AG10803 (cell line): ENCODE data around the gene CD300E.

Experiments used
- DNase-seq: peaks from one replicate; pipeline ENCODE4 v3.0.0; 2010; ENCODE audit warnings: low read depth
- H3K4me3 ChIP-seq: 2 replicates; pipeline ENCODE4 v1.5.1; 2011; ENCODE audit warnings: mild to moderate bottlenecking, low read length, control low read depth
- TF ChIP-seq, protein P1 (sequence below): conservative IDR thresholded peaks from 2 replicates; pipeline ENCODE4 v1.5.1; 2011; ENCODE audit warnings: mild to moderate bottlenecking, low read length, control low read depth, inconsistent platforms

The CD300E gene

DNA sequence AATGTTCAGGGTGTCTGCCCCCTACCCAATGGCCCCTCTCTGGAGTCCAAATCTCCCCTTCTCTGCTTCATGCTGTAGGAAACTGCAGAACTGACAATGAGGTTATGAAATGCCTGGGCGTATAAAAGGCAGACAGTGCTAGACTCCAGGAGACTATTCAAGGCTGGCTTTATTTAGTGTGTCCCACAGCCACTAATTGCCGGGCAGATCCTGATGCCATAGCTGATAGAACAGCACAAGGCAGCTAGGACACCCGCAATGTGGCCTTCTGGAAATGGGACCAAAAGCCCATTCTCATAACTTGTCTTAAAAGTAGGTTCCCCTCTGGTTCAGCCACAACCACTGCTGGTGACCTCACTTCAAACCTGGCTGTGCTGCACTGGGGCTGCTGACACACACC is 28.5 kb upstream of the CD300E start:
- no peak for DNase-seq
- TF ChIP-seq, protein P1, sequence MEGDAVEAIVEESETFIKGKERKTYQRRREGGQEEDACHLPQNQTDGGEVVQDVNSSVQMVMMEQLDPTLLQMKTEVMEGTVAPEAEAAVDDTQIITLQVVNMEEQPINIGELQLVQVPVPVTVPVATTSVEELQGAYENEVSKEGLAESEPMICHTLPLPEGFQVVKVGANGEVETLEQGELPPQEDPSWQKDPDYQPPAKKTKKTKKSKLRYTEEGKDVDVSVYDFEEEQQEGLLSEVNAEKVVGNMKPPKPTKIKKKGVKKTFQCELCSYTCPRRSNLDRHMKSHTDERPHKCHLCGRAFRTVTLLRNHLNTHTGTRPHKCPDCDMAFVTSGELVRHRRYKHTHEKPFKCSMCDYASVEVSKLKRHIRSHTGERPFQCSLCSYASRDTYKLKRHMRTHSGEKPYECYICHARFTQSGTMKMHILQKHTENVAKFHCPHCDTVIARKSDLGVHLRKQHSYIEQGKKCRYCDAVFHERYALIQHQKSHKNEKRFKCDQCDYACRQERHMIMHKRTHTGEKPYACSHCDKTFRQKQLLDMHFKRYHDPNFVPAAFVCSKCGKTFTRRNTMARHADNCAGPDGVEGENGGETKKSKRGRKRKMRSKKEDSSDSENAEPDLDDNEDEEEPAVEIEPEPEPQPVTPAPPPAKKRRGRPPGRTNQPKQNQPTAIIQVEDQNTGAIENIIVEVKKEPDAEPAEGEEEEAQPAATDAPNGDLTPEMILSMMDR = no peak
- no peak overlapping the region for H3K4me3 ChIP-seq

DNA sequence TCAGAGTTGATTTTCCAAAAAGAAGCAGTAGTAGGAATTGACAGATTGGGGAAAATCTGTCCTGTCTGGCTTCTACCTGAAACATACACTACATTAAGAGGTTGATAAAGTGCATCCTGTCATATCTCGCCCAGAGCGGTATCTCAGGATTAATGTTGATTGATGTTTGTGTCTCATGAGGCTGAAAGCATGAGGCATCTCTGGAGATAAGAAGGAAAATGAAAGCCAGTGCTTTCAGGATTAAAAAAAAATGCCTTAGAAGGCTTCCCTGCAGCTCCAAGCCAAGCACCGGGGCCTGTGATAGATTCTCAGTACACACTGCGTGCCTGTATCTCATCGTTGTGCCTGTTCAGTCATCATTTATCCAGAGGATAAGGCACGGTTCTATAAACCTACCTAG is 26.4 kb upstream of the CD300E start:
- no peak for DNase-seq
- H3K4me3 ChIP-seq = no peak overlapping the region
- TF ChIP-seq, protein P1 = no peak

DNA sequence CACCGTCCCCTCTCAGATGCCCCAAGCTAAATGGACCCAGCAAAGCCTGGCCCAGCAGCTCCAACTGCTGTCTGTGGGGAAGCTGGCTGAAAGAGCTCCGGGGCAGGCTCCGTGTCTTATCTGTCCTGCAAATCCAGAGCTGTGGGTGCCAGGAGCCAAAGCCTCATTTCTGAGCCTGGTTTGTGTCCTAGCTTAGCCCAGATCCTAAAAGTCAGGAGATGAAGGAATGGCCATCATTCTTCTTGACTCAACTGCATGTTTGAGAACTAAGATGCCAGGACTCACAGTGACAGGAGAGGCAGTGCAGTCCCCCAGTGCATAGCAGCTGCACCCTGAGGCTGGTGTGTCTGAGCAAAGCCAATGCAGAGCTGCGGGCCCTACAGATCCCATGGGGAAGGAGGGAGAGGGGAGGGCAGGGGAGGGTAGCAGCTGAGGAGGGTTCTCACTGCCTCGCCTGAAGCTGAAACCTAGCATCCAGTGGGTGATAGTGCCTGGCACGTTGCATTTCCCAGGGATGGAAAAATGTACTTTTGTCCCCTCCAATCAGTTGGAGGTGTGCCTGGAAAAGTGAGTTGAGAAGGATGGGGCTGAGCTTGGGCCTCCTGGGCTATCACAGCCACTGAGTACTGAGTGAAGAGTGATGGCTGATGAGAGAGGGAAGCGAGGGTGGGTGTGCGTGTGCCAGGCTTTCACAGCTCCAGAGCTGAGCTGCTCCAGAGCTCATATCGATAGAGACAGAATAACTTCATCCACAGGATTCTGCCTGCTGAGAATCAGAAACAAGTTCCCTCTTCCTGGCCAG is 24.5 kb upstream of the CD300E start:
- no peak overlapping the region for H3K4me3 ChIP-seq
- DNase-seq = no peak
- TF ChIP-seq, protein P1 = no peak

DNA sequence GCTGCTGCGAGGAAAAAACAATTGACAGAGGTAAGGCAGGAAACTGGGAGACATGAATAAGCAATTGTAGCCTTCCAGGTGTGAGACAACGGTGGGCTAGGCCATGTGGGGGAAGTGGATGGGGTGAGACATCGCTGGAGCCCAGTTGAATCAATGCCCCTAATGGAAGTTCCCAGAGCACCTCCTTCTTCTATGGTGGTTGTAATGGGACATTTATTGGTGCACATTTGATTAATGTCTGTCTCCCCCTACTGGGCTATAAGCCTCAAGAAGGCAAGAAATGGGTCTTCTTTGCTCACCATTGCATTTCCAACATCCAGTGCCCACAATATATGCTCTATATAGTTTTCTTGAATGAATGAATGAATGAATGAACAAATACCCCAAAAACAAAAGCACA is 22.7 kb upstream of the CD300E start:
- TF ChIP-seq, protein P1 = no peak
- no peak for DNase-seq
- no peak overlapping the region for H3K4me3 ChIP-seq

DNA sequence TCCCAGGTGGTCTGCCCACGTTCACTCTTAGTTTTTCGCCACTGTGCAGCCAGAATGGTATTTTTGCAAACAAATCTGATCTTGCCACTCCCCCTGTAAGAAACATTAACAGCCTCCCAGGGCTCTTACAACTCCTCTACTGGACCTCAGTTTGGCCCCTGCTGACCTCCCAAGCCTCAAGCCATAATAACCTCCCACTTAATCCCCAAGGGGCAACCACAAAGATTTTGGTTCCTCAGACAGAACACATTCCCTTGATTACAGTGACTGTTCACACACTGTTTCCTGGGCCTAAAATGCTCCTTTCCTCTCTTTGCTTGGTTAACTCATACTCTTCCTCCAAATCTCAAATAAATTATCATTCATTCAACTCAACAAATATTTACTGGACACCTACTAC is 21.5 kb upstream of the CD300E start:
- DNase-seq = no peak
- H3K4me3 ChIP-seq = no peak overlapping the region
- TF ChIP-seq, protein P1 = no peak

DNA sequence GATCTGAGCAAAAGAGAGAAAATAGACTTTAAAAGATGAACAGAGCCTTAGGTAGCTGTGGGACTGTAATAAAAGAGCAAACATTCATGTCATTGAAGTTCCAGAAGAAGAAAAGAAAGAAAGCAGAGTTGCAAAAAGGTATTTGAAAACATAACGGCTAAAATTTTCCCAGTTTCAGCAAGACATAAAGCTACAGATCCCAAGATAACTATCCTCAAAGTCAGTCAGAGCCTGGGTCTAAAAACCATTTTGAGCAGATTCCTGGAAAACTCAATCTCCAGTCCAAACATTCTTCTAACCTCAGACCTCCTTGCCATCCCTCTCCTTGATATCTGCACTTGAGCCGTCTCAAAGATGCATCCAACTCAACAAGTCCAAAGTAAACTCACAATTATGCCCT is 20.9 kb upstream of the CD300E start:
- TF ChIP-seq, protein P1 = no peak
- no peak overlapping the region for H3K4me3 ChIP-seq
- DNase-seq = no peak

GRCh38 chr17:74643826-74644225 is 20.3 kb upstream of the CD300E start:
- no peak for DNase-seq
- TF ChIP-seq, protein P1 = no peak
- no peak overlapping the region for H3K4me3 ChIP-seq
